HG02798 (cell line): ENCODE measurements around the gene UBE2I.
A peak's percentile ranks its signal among the peaks of the same experiment; 100 is the strongest.
"Not testable (repeated sequence)": the region's sequence is repeated elsewhere in the genome, so short reads cannot be mapped to it uniquely, and the experiment has no call there.

ENCODE experiments used
- ATAC-seq: cut with Tn5 transposase; IDR thresholded peaks from one replicate; pipeline ENCODE4 v1.9.1; 2021; ENCODE audit warnings: mild to moderate bottlenecking; ENCODE audit not compliant: unreplicated experiment, poor library complexity

The UBE2I gene

DNA sequence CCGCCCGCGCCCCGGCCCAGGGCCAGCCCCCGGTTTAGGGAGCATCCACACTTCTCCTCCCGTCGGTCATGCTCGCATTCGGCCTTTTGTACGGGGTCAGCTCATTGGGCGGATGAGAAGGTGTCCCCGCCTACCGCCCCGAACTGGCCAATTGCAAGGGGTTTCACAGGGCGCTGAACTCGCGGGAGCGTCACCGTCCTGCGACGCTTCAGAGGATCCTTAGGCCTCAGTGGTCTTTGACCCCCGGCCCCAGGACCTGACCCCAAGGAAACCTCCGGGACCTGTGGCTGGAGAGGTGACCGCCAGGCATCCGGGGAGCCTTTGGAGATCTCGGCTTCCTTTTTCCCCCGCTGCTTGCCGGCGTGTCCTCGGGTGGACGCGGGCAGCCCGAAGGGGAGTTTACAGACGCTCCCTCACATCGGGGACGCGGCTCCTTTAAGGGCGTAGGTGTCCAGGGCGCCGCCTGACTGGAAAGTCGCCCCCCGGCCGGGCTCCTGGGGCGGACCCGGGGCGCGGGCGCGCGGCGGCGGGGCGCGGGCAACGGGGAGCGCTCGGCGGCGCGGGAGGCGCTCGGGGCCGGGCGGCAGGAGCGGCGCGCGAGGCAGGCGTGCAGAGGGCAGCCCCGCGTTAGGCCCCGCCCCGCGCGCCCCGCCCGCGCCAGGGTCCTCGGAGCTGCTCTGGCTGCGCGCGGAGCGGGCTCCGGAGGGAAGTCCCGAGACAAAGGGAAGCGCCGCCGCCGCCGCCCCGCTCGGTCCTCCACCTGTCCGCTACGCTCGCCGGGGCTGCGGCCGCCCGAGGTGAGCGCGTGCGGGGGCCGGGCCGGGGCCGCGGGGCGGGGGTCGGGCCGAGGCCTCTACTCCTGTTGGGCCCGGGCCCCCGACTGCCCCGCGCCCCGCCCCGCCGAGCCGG is at the start of gene UBE2I:
TSS of gene UBE2I (plus strand) at position 660 of the 909 bp plus-strand sequence. CDS start 4,395 bp downstream, outside the sequence.
- peak; percentile 74 for ATAC-seq

DNA sequence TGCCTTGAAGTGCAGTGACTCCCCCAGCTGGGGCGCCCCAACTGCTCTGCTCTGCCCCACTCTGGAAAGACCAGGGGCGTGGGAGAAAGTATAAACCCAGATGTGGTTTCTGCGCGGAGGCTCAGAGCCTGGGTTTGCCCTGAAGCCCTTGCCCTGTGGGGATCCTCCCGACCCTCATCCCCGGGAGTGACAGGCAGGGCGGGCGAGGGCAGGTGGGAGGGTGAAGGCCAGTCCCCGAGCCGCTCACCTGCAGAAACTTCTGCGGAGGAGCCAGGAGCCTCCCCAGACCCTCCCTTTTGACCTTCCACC is 49.7 kb upstream of the UBE2I start:
- ATAC-seq = no peak

DNA sequence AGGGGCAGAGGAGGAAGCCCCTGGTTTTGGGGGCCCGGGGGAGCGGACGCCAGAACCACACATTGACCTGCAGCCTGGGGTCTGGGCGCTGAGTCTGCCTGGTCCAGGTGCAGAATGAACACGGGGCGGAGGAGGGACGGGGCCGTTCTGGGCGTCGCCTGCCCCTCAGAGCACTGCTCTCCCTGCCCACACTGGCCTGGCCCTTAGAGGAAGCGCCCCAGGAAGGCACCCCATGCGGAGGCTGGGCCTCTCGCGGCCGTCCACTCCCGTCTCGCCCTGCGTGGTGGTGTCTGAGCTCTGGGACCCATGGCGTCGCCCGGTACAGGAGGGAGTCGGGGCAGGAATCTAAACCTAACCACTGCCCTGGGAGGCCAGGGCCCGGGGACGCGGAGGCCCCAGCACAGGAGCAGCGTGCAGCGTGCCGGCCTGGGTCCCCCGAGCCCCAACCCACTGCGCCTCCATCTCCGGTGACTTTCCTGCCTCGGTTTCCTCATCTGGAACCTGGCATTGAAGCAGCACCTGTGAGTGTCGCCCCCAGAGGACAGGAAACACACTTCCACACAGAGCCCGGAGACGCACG is 49.2 kb upstream of the UBE2I start:
- no peak for ATAC-seq

DNA sequence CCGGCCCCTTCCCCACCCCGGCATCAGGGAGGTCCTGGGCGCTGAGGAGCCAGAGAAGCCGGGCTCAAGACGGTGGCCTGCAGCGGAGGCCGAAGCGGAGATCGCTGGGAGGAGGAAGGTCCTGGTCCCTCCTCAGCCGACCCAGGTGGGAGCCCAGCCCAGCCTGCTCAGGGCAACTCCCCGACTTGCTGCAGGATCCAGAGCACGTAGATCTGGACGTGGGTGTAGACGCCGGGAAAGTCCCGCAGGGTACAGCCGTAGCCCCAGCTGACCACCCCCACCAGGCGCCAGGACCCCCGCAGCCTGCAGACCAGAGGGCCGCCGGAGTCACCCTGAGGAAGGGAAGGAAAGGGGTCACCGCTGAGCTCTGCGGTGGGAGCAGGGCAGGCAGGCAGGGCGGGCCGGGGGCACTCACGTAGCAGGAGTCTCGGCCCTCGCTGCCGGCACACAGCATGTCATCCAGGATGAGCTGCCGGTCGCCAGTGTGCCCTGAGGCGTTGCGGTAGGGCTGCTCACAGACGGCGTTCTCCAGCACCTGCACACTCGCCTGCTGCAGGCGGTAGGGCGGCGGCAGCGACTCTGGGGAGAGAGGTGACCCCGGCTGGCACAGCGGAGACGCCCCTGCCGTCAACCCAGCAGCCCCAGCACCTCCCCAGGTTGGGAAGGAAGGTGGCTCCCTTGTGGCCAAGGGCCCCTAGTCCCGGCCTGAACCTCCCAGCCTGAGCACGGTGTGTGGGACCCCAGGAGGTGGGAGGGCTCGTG is 48.1 kb upstream of the UBE2I start:
- no peak for ATAC-seq

DNA sequence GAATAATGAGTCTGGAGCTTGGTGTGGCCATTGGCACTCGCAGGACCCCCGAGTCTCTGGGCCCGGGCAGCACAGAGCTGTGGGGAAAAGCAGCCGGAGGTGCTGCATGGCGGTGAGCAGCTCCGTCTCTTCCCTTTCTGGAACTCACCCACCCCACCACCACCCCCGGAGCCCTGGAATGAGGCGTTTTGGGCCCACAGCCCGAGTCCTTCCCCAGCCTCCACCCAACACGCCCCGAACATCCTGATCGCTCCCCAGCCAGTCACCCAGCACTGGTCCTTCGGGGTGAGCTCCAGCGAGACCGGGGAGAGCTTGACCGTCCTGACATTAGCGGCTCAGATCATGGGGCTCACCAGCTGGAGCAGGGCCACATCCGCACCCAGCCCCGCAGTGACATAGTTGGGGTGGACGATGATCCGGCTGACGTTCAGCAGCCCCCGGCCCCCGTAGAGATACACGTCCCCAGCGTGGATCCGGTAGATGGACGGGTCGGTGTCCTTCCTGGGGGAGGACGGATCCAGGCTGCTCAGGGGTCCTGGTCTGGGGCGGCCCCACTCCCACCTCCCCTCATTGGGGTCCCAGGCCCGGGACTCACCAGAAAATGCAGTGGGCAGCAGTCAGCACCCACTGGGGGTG is 47.1 kb upstream of the UBE2I start:
- no peak for ATAC-seq

DNA sequence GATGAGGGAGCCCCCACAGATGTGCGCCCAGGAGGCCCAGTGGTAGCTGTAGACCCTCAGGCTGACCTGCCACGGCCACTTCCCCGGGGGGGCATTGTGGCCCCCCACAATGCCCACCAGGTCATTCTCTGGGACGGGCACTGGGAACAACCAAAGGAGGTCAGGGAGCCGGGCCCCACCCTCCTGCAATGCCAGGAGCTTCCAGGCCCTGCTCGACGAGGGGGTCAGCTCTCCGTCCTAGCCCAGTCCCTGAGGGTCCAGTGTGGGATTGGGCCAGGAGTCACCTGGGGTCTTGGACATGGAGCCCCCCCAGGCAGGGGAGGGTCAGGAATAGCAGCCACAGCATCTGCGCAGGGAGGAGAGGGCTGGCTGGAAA is 46.6 kb upstream of the UBE2I start:
- no peak for ATAC-seq

DNA sequence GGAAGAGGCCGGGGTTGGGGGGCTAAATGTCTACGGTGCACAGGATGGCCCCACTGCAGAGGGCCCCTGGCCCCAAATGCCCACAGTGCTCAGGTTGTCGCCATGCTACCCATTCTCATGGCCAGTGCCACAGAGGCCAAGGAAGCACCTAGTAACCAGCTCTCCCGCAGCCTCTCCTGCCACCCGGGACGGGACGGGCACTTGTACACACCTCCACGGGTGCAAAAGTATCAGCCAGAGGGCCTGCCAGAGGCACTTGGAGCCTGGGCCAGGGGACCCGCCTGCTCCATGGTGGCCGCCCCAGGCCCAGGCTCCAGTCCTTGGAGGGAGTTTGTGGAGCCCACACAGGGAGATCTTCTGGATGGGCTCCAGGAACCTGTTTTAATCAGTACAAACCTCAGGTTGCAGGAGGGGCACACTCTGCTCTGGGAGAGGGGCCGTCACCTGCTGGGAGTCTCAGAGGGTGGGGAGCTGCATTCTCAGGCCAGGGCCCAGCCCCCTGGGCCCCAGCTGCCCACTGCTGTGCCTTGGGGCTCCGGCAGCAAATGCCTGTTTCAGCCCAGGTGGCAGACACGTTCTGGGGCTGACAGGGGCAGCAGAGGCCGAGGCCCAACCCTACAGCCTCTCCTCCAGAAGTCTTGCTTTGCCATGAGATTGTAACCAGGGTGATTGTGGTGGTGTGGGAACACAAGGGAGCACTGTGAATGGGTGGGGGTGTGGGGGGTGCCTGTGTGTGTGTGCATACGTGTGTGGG is 45.7 kb upstream of the UBE2I start:
- ATAC-seq = no peak

DNA sequence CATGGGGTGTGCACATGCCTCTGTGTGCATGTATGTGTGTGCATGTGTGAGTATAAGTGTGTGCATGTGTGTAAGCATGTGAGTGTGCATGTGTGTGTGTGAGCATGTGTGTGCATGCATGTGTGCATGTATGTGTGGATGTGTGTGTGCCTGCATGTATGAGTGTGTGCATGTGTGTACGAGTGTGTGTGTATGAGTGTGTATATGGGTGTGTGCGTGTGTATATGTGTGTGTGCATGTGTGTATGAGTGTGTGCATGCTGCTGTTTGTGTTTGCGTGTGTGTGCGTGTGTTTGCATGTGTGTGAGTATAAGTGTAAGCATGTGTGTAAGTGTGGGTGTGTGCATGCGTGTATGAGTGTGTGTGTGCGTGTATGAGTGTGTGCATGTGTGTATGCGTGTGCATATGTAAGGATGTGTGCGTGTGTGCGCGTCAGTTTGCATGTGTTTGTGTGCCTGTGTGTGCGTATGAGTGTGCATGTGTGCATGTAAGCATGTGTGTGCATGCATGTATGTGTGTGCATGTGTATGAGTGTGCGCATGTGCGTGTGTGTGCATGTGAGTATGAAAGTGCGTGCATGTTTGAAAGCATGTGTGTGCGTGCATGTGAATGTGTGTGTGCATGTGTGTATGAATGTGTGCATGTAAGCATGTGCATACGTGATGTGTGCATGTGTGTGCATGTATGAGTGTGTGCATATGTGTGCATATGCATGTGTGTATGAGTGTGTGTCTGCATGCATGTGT is 44.9 kb upstream of the UBE2I start:
- no peak for ATAC-seq

DNA sequence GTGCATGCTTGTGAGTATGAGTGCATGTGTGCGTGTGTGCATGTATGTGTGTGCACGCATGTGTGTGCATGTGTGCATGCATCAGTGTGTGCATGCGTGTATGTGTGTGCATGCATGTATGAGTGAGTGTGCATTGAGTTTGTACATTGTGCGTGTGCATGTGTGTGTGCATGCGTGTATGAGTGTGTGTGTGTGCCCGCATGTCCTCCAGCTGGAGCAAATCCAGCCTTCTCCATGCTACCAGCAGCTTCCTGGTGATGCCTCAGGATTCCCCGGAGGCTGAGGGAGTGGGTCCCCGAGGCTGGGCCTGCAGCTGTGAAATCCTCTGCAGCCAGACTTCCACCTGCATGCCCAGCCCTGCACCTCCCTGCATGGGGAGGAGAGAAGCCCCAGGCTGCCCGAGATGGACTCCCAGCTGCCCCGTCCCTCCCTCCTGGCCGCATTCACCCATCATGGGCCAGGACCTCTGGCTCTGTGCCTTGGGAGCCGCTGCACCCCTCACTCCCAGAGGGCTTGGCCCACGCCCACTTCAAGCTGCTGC is 44.3 kb upstream of the UBE2I start:
- no peak for ATAC-seq

DNA sequence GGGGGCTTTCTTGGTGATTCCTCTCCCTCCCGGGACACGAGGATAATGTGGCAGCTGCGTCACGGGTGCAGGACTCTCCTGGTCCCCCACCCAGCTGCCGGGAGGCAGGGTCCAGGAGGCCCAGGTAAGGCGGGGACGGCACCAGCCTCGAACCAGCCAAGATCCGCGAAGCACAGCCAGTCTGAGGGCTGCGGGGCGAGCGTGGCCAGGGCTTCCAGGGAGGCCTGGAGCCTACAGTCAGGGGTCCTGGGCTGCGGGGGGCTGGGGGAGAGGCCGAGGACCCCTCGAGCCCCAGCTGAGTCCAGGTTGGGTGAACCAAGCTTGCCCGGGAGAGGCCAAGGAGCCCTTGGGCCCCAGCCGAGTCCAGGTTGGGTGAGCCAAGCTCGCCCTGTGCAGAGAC is 43.6 kb upstream of the UBE2I start:
- ATAC-seq = no peak

DNA sequence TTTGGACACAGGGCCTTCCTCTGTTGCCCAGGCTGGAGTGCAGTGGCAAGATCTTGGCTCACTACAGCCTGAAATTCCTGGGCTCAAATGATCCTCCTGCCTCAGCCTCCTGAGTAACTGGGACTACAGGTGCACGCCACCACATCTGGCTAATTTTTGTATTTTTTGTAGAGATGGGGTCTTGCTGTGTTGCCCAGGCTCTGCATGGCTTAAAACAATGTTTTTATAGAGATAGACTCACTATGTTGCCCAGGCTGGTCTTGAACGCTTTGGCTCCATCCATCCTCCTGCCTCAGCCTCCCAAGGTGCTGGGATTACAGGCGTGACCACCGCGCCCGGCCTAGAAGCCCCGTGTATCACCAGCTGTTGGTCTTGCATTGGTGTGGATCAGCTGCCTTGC is 40.0 kb upstream of the UBE2I start:
- not testable (repeated sequence) for ATAC-seq

DNA sequence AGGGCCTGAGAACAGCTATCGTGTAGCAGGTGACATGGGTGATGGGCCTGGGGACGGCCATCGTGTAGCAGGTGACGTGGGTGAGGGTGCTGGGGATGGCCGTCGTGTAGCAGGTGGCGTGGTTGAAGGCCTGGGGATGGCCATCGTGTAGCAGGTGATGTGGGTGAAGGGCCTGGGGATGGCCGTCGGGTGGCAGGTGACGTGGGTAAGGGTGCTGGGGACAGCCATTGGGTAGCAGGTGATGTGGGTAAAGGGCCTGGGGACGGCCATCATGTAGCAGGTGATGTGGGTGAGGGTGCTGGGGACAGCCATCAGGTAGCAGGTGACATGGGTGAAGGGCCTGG is 38.1 kb upstream of the UBE2I start:
- ATAC-seq = no peak

DNA sequence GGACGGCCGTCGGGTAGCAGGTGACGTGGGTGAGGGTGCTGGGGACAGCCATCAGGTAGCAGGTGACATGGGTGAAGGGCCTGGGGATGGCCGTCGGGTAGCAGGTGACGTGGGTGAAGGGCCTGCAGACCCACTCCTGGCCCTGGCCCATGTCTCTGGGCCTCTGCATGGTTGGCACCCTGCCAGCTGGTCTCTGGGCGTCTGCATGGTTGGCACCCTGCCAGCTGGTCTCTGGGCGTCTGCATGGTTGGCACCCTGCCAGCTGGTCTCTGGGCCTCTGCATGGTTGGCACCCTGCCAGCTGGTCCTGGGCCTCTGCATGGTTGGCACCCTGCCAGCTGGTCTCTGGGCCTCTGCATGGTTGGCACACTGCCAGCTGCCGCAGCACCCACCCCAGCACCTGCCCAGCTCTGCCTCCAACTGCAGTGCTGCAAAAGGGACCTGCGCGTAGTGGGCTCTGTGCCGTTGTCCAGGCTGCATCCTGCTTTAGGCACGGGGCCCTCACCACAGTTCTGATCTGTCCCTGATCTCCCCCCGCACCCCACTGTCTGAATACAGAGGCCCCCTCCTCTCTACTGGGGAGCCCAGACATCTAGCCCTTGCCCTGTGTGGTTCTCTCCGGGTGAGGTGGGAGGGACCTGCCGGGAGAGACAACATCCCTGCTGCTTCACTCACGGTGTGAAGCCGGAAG is 37.6 kb upstream of the UBE2I start:
- ATAC-seq = not testable (repeated sequence)

DNA sequence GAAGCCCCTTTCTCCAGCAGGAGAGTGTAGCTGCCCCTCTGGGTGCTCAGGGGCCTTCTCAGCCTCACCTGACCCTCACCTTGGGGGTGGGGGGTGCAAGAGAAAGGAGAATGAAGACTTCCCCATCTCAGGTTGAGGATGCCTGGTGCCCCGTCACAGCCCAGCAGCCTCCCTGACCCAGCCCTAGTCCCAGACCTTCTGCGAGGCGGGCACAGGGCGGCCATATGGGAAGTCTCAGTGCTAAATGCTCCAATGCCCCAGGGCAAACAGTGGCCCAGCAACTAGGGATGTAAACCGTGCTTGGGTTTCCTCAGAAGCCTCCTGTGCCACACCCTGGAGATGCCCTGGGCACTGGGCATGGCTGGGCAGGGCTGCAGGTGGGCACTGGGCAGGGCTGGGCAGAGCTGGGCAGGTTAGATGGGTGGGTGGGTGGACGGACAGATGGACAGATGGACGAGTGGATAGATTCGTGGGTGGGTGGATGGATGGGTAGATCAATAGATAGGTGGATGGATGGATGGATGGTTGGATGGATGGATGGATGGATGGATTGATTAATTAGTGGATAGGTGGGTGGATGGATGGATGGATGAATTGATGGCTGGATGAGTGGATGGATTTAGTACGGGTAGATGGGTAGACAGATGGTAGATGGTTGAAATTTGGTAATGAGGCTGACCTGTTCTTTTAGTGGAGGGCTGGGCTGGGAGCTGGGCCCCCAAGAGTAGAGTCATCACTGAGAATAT is 36.8 kb upstream of the UBE2I start:
- ATAC-seq = no peak

DNA sequence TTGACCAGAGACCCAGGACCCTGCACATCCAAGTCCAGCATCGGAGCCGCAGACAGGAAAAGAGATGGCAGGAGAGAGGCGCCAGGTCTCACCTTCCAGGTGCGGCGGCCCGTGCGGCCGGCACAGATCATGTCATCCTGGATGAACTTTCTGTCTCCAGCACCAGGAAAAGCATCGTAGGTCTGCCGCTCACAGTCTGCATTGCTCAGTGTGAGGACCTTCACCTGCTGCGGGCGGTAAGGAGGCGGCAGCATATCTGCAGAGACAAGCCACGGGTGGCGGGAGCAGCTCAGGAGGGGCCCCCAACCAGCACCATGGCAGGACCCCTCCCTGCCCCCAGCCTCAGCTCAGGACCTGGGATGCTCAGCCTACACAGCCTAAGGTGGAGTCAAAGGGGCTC is 35.6 kb upstream of the UBE2I start:
- ATAC-seq = no peak

DNA sequence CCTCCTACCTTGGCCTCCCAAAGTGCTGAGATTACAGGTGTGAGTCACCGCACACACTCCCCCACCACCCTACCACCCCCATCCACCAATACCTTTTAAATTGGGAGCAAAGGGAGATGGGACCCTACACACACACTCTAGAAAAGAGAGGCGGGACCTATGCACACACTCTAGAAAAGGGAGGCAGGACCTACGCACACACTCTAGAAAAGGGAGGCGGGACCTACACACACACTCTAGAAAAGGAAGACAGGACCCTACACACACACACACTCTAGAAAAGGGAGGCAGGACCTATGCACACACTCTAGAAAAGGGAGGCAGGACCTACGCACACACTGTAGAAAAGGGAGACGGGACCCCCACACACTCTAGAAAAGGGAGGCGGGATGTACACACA is 34.7 kb upstream of the UBE2I start:
- ATAC-seq = no peak

DNA sequence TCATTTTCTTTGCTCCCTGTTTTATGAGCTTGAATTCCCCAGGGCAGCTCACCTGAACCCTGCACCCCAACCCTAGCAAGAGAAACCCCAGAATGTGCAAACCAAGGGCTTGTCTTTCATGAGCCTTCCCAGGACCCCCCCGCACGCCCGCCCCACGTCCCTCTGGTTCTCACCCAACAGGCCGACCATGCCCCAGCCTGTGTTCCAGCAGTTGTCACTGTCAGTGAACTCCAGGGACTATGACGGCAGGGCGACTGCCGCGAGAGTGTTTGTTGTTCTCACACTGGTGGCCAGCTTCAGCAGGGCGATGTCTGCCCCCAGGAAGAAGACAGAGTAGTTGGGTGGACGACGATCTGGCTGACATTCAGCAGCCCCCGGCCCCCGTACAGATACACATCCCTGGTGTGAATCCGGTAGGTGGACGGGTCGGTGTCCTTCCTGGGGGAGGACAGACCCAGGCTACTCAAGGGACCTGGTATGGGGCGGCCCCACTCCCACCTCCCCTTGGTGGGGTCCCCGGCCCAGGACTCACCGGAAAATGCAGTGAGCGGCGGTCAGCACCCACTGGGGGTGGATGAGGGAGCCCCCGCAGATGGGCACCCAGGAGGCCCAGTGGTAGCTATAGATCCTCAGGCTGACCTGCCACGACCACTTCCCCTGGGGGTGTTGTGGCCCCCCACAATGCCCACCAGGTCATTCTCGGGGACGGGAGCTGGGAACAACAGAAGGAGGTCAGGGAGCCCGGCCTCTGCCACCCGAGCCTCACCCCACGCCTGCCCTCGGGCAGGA is 33.5 kb upstream of the UBE2I start:
- no peak for ATAC-seq

DNA sequence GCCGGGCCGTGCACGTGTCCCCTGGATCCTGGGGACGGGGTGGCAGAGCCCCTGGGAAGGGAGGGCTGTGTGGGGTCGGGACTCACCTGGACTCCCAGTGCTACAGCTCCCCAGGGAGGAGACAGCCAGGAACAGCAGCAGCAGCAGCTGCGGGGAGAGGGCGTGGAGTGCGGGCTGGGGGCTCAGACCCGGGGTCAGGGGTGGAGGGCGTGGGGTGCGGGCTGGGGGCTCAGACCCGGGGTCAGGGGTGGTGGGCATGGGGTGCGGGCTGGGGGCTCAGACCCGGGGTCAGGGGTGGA is 32.9 kb upstream of the UBE2I start:
- ATAC-seq = no peak
